Measurements from ENCODE around the gene ARNT2.

DNA sequence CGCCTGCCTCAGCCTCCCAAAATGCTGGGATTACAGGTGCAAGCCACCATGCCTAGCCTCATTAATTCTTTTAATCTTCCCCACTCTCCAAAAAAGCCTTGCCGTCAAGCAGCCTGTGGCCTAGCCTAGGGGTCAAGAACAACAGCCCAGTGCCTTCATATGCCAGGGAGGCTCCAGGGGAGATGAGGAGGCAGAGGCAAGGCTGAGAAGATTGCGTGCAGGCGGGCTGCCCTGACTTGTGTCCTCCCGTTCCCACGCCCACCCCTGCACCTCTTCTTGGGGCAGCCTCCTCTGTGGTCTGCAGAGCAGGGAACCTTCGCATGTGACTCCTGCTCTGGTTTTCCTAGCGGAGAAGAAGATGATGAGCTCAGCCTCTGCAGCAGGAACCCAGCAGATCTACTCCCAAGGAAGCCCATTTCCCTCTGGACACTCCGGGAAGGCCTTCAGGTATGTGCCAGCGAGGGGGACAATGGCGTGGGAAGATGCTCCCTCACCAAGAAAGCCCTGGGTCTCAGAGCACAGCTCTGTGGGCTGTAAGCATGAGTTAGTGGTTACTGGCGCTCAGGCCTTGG, 172.4 kb downstream of the ARNT2 start:
- TF ChIP-seq, protein P1, sequence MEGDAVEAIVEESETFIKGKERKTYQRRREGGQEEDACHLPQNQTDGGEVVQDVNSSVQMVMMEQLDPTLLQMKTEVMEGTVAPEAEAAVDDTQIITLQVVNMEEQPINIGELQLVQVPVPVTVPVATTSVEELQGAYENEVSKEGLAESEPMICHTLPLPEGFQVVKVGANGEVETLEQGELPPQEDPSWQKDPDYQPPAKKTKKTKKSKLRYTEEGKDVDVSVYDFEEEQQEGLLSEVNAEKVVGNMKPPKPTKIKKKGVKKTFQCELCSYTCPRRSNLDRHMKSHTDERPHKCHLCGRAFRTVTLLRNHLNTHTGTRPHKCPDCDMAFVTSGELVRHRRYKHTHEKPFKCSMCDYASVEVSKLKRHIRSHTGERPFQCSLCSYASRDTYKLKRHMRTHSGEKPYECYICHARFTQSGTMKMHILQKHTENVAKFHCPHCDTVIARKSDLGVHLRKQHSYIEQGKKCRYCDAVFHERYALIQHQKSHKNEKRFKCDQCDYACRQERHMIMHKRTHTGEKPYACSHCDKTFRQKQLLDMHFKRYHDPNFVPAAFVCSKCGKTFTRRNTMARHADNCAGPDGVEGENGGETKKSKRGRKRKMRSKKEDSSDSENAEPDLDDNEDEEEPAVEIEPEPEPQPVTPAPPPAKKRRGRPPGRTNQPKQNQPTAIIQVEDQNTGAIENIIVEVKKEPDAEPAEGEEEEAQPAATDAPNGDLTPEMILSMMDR (IDR thresholded peaks at IDR 0.05): no peak
- TF ChIP-seq EP300 (IDR thresholded peaks at IDR 0.05; ENCODE audit: borderline replicate concordance in 1 of 2, low read depth in 1 of 2, low read length in 1 of 2) (no peak), TAF1 (IDR thresholded peaks at IDR 0.05; ENCODE audit: borderline replicate concordance, low read depth, low read length) (no peak), TCF12 (IDR thresholded peaks at IDR 0.05) (no peak), FOXM1 (IDR thresholded peaks at IDR 0.05; ENCODE audit: low read depth) (no peak), RAD21 (IDR thresholded peaks at IDR 0.05; ENCODE audit: low read length) (no peak), JUND (IDR thresholded peaks at IDR 0.05) (no peak), MXI1 (IDR thresholded peaks at IDR 0.05; ENCODE audit: low read depth, low read length) (no peak), NFIC (IDR thresholded peaks at IDR 0.05; ENCODE audit: borderline replicate concordance) (no peak), GATA2 (CRISPR knock-in tag; IDR thresholded peaks at IDR 0.05) (no peak), EZH2phosphoT487 (IDR thresholded peaks at IDR 0.05; ENCODE audit: borderline replicate concordance, low read depth) (no peak)
- TF ChIP-seq, protein P2, sequence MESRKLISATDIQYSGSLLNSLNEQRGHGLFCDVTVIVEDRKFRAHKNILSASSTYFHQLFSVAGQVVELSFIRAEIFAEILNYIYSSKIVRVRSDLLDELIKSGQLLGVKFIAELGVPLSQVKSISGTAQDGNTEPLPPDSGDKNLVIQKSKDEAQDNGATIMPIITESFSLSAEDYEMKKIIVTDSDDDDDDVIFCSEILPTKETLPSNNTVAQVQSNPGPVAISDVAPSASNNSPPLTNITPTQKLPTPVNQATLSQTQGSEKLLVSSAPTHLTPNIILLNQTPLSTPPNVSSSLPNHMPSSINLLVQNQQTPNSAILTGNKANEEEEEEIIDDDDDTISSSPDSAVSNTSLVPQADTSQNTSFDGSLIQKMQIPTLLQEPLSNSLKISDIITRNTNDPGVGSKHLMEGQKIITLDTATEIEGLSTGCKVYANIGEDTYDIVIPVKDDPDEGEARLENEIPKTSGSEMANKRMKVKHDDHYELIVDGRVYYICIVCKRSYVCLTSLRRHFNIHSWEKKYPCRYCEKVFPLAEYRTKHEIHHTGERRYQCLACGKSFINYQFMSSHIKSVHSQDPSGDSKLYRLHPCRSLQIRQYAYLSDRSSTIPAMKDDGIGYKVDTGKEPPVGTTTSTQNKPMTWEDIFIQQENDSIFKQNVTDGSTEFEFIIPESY (IDR thresholded peaks at IDR 0.05; ENCODE audit: borderline replicate concordance, low read depth): no peak
